GM18907 (cell line): ENCODE measurements around the gene BRAF.
"Not testable (repeated sequence)": the region's sequence is repeated elsewhere in the genome, so short reads cannot be mapped to it uniquely, and the experiment has no call there.

Experiments
- ATAC-seq: cut with Tn5 transposase; IDR thresholded peaks from one replicate; pipeline ENCODE4 v1.9.1; 2021; ENCODE audit warnings: mild to moderate bottlenecking, moderate library complexity; ENCODE audit not compliant: unreplicated experiment

Gene BRAF

GRCh38 chr7:140774371-140774770 is 150.4 kb downstream of the BRAF start:
- ATAC-seq = no peak

- no peak for ATAC-seq
These were observed 151.6 kb downstream of the BRAF start for GRCh38 chr7:140773104-140773503.

GRCh38 chr7:140771826-140772225 is 152.9 kb downstream of the BRAF start:
- ATAC-seq = no peak

- no peak for ATAC-seq
These were observed 154.9 kb downstream of the BRAF start for GRCh38 chr7:140769852-140770251.

- ATAC-seq = no peak
These were observed 157.3 kb downstream of the BRAF start for GRCh38 chr7:140767418-140767817.

GRCh38 chr7:140765441-140765840 is 159.3 kb downstream of the BRAF start:
- ATAC-seq = not testable (repeated sequence)

GRCh38 chr7:140763166-140763565 is 161.6 kb downstream of the BRAF start:
- not testable (repeated sequence) for ATAC-seq

GRCh38 chr7:140761375-140761774 is 163.4 kb downstream of the BRAF start:
- ATAC-seq = not testable (repeated sequence)

GRCh38 chr7:140754506-140754905 is 170.2 kb downstream of the BRAF start:
- ATAC-seq = no peak

- no peak for ATAC-seq
These were observed 172.2 kb downstream of the BRAF start for GRCh38 chr7:140752533-140752932.

GRCh38 chr7:140746751-140747150 is 178.0 kb downstream of the BRAF start:
- ATAC-seq = no peak

GRCh38 chr7:140745266-140746058 is 179.3 kb downstream of the BRAF start:
- ATAC-seq = no peak

- no peak for ATAC-seq
These were observed 180.7 kb downstream of the BRAF start for GRCh38 chr7:140744005-140744404.

- not testable (repeated sequence) for ATAC-seq
These were observed 181.5 kb downstream of the BRAF start for GRCh38 chr7:140743255-140743654.

- ATAC-seq = no peak
These were observed 186.4 kb downstream of the BRAF start for GRCh38 chr7:140738280-140738679.

- no peak for ATAC-seq
These were observed 190.0 kb downstream of the BRAF start for GRCh38 chr7:140734729-140735128.

- no peak for ATAC-seq
These were observed 190.6 kb downstream of the BRAF start for GRCh38 chr7:140734096-140734495.

- ATAC-seq = no peak
These were observed 192.3 kb downstream of the BRAF start for GRCh38 chr7:140732416-140732815.

- ATAC-seq = no peak
These were observed 198.4 kb downstream of the BRAF start for GRCh38 chr7:140726281-140726680.

- no peak for ATAC-seq
These were observed 200.0 kb downstream of the BRAF start for GRCh38 chr7:140724706-140725105.

GRCh38 chr7:140723574-140723973 is 201.2 kb downstream of the BRAF start:
- no peak for ATAC-seq

GRCh38 chr7:140723006-140723405 is 201.7 kb downstream of the BRAF start:
- no peak for ATAC-seq

GRCh38 chr7:140722254-140722653 is 202.5 kb downstream of the BRAF start:
- no peak for ATAC-seq
